Adrenal gland (tissue), 12 donors: ENCODE data around the gene GRID2IP. TPM values are rescaled to one million over a fixed set of nuclear protein-coding genes. Genes with fewer than 3 reads are reported as not detected.

ENCODE experiments used
- DNase-seq, 7 donors: peaks; one replicate each; pipeline ENCODE4 v3.0.0-alpha.2; 2019 to 2020
- H3K27ac ChIP-seq, 5 donors: fragments of 200-600 bp; sonication (generic) in 4 of 5; 1 replicate in 3 of 5; 2 replicates in 2 of 5; pipeline versions ENCODE4 v1.5.1 to v1.8.0; 2016 to 2020; ENCODE audit warnings: mild to moderate bottlenecking in 1 of 5
- H3K27me3 ChIP-seq: fragments of 200-600 bp; 2 replicates; pipeline ENCODE4 v1.8.0; 2021
- H3K36me3 ChIP-seq, 2 donors: fragments of 200-600 bp; replicated peaks in 1 of 2; 1 replicate in 1 of 2; 2 replicates in 1 of 2; pipeline versions ENCODE4 v1.5.1 to v1.8.0; 2018 to 2022
- H3K4me1 ChIP-seq, 2 donors: fragments of 200-600 bp; replicated peaks in 1 of 2; 1 replicate in 1 of 2; 2 replicates in 1 of 2; pipeline versions ENCODE4 v1.5.1 to v1.8.0; 2018 to 2021
- H3K4me3 ChIP-seq, 4 donors: fragments of 200-600 bp; sonication (generic) in 3 of 4; one replicate each; pipeline ENCODE4 v1.5.1; 2016 to 2018
- H3K9me3 ChIP-seq, 3 donors: fragments of 200-600 bp; sonication (generic) in 1 of 3; replicated peaks in 1 of 3; 1 replicate in 2 of 3; 2 replicates in 1 of 3; pipeline versions ENCODE4 v1.5.1 to v1.8.0; 2016 to 2021
- CTCF ChIP-seq, 6 experiments: fragments of 450-650 bp in 4 of 6; fragments of 200-600 bp in 2 of 6; sonication (generic) in 1 of 6; IDR thresholded peaks; 1 replicate in 5 of 6; 2 replicates in 1 of 6; pipeline versions ENCODE4 v1.5.1 to v1.8.0; 2016 to 2021; ENCODE audit warnings: antibody characterized with exemption in 6 of 6, mild to moderate bottlenecking in 2 of 6, moderate library complexity in 1 of 6
- POLR2A ChIP-seq, 2 donors: fragments of 450-650 bp; IDR thresholded peaks; one replicate each; pipeline ENCODE4 v1.6.1; 2017; ENCODE audit warnings: antibody characterized with exemption in 2 of 2, mild to moderate bottlenecking in 2 of 2, moderate library complexity in 1 of 2
- WGBS, 4 donors: extraction: QIAGEN DNeasy Blood & Tissue Kit in 2 of 4; methylation state at CpG; one replicate each; pipeline versions ENCODE4 v1.1.5 to v1.1.7; 2013 to 2017; 5-methylcytosine and 5-hydroxymethylcytosine counted together
- intact Hi-C, 2 donors: fragments of 100-400 bp; cut with DNase I; formaldehyde crosslinking; loops; one replicate each; pipeline versions ENCODE4 v1.14.1 to v1.15.0; 2022 to 2023
- polyA plus RNA-seq, 3 donors: library from polyadenylated mRNA; stranded (reverse); fragments of 200-250 nt in 2 of 3; fragments of 350-450 nt in 1 of 3; fragmentation: Illumina TruSeq in 1 of 3; extraction: RNeasy Lipid Tissue Mini Kit (QIAGEN cat#74804) in 1 of 3; gene quantifications; one replicate each; pipeline ENCODE4 v1.2.3, GENCODE V29; 2013 to 2014
- total RNA-seq, 9 donors: library from RNA; depleted of rRNA in 4 of 9; stranded (reverse); fragments of >200 nt in 4 of 9; fragments of 120-200 nt in 1 of 9; fragmentation: NEBNext Ultra II Directional in 1 of 9; extraction: Animal tissue kit (Norgen Biotek cat#: 25700) in 1 of 9; gene quantifications; one replicate each; pipeline versions ENCODE4 v1.1.0 to v1.2.4, GENCODE V29; 2013 to 2023
- donor health status: healthy with polysubstance abuse.
- donor health status: Bipolar disorder and iron deficiency.
- donor health status: DM: yes; HTN: yes; CAD: no.
- donor health status: DM: no; HTN: no; CAD: no.
- donor health status: DM: no; HTN: no; CAD: no.
- donor health status: DM: yes; HTN: yes; CAD: no.

Gene GRID2IP
- total and polyA plus RNA-seq, 12 donors: 0.11 to 1.8 (median 0.91) TPM; not detected in 1

DNA sequence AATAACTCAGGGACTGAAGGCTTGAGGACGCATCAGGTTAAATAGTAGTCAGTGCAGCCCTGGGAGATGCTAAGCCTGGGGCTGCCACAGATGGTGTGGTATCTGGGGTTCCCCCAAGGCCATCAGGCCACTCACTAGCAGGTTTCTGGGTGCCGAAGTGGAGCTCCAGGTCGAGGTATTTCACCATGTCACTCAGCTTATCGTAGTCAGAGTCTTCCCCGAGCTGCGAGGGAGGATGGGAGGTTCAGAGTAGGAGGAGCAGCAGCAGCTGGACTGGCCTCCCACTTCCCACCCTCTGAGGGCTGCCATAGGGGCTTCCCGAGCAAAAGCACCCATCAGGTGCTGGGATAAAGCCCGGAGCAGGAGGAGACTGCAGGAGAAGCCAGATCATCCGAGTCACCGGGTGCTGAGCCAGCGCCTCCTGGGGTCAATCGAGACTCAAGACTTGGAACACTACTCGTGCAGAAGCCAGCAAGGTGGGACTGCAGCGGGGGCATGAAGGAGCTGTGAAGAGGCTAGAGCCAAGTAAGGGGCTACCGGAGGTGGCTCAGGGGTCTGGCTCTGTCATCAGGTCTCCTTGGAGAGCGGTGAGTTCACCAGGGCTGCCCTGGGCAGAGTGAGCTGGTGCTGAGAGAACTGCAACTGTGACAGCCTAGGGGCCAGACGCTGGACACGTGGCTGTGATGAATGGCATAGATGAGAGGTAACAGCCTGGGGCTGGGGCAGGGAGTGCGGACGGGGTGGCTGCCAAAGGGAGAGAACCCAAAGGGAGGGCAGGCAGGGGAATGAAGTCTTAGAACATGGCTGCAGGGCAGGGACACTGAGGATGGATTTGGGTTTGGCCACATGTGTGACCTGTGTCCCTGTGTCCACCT is 45.3 kb downstream of the GRID2IP start:
- 52 to 71% (median 60%) methylated on average over 11 to 20 of the region's 20 CpGs for WGBS, 4 donors
- H3K36me3 ChIP-seq: no peaks in the 10 kb centered on the region

DNA sequence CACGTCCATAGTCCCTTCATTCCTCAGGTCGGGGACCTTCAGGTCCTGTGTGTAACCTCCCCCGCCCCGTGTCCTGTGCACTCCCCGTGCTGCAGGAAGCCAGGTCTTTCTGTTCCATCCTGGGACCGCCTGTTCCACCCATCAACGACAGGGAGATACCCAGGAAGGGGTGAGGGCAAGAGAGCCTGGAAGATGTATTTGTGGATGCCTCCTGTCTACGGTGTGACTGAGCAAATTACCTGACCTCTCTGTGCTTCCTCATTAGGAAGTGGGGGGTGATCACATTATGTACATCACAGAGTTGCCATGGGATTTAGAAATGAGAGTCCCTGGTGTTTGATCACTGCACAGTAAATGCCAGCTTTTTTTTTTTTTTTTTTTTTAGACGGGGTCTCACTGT is 46.3 kb downstream of the GRID2IP start:
- 61 to 77% (median 69%) methylated on average over 6 to 9 of the region's 9 CpGs for WGBS, 4 donors
- no peak overlapping the region for H3K27ac ChIP-seq
- peak overlapping the region in 1 of 4 donors; percentile 66 for H3K4me3 ChIP-seq
- DNase-seq: no peak
- H3K4me1 ChIP-seq: peaks cover 4% of the 10 kb centered on the region in 2 donors
- H3K27me3 ChIP-seq: no peaks in the 10 kb centered on the region
- TF ChIP-seq POLR2A (IDR thresholded peaks at IDR 0.05) (no peak), CTCF (IDR thresholded peaks at IDR 0.05) (no peak)
- H3K9me3 ChIP-seq: no peaks in the 10 kb centered on the region
- H3K36me3 ChIP-seq: no peaks in the 10 kb centered on the region
- intact Hi-C loops: no loop called here

More for the DNA sequence above, 45.3 kb downstream of the GRID2IP start:
- TF ChIP-seq POLR2A (IDR thresholded peaks at IDR 0.05) (no peak), CTCF (IDR thresholded peaks at IDR 0.05) (no peak)
- Histone ChIP-seq H3K27me3 (no peaks in the 10 kb centered on the region), H3K4me1 (peaks cover 4% of the 10 kb centered on the region in 2 donors), H3K4me3 (no peak overlapping the region), H3K27ac (no peak overlapping the region), H3K9me3 (no peaks in the 10 kb centered on the region)
- DNase-seq: no peak
- intact Hi-C loops: no loop called here

DNA sequence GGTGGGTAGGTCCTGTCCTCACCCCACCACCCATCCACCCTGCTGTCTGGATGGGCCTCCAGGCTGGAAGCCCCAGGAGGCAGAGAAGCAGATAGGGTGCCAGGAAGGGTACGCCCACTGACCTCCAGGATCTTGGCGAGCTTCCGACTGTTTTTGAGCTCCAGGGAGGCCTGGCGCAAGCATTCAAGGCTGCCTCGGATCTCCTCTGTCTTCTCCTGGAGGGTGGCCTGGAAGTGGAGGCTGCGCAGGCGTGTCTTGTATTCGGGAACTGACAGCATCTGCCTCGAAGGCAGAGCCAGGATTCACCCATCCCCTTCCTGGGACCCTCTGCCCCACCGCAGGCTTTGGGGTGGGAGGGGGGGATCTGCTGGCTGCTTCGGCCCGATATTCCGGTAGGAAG is 48.4 kb downstream of the GRID2IP start:
- peak; percentile 61 to 91 (median 80) for DNase-seq
- TF ChIP-seq CTCF (IDR thresholded peaks at IDR 0.05): no peak
- no peak for TF ChIP-seq POLR2A (IDR thresholded peaks at IDR 0.05)
- no peaks in the 10 kb centered on the region for H3K36me3 ChIP-seq
- no peaks in the 10 kb centered on the region for H3K9me3 ChIP-seq
- peak overlapping the region in 2 of 5 donors; percentile 80 to 85 for H3K27ac ChIP-seq
- 12 to 34% (median 33%) methylated on average over 5 to 13 of the region's 13 CpGs; no CpG with 5 or more reads in 1 of the 4 donors for WGBS, 4 donors
- peak overlapping the region in 2 of 4 donors; percentile 66 to 70 for H3K4me3 ChIP-seq
- intact Hi-C loops: no loop called here
- H3K4me1 ChIP-seq: peaks cover 4% of the 10 kb centered on the region in 2 donors
- no peaks in the 10 kb centered on the region for H3K27me3 ChIP-seq

- DNase-seq: no peak
- Histone ChIP-seq H3K4me3 (no peak overlapping the region), H3K27ac (peak overlapping the region in 1 of 5 donors; percentile 80), H3K27me3 (no peaks in the 10 kb centered on the region), H3K4me1 (peaks cover 4% of the 10 kb centered on the region in 2 donors), H3K9me3 (no peaks in the 10 kb centered on the region), H3K36me3 (no peaks in the 10 kb centered on the region)
- TF ChIP-seq CTCF (IDR thresholded peaks at IDR 0.05): no peak
- TF ChIP-seq POLR2A (IDR thresholded peaks at IDR 0.05): no peak
- WGBS, 4 donors: 88 to 96% (median 90%) methylated on average over 5 to 12 of the region's 12 CpGs
- intact Hi-C loops: no loop called here
Observed at GRCh38 chr7:6501586-6502564, 49.4 kb downstream of the GRID2IP start.
